ENCODE measurements around the gene MTUS2.

Gene MTUS2

DNA sequence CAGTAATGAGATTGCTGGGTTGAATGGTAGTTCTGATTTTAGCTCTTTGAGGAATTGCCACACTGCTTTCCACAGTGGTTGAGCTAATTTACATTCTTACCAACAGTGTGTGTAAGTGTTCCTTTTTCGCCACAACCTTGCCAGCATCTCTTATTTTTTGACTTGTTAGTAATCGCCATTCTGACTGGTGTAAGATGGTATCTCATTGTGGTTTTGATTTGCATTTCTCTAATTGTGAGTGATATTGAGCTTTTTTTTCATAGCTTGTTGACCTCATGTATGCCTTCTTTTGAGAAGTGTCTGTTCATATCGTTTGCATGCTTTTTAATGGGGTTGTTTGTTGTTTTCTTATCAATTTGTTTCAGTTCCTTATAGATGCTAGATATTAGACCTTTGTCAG is 245.0 kb downstream of the MTUS2 start:
- no peak for DNase-seq (ENCODE audit: low read depth)
- H3K4me3 ChIP-seq (ENCODE audit: low read length): no peak overlapping the region
- no peak for TF ChIP-seq CTCF (conservative IDR thresholded peaks at IDR 0.05; ENCODE audit: low read depth, low read length)

DNA sequence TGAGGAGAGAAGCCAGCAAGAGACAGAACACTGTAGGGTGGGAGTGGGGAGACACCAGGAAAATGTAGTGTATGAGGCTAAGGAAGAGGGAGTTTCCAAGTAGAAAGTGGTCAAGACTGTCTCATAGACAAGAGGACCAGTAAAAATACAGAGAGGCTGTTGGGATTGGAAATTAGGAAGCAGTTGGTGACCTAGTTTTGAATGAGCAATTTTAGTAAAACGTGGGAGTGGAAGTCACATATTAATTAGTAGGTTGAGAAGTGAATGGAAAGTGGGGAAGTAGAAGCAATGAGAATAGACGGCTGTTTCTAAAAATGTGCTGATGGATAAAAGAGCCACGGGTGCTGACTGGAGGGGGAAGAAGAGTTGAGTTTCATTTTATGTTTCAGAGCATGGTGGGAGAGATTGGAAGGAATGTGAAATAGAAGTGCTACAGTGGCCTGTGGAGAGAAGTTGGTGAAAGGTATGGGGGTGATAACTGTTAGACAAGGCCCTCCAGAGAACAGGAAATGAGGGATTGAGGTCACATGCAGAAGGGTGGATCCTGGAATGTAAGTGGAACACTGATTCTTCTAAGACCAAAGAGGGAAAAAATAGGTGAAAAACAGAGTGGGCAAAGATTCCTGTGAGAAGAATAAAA is 247.3 kb downstream of the MTUS2 start:
- TF ChIP-seq CTCF (conservative IDR thresholded peaks at IDR 0.05; ENCODE audit: low read depth, low read length): no peak
- H3K4me3 ChIP-seq (ENCODE audit: low read length): no peak overlapping the region
- DNase-seq (ENCODE audit: low read depth): no peak

- H3K4me3 ChIP-seq (ENCODE audit: low read length): no peak overlapping the region
- TF ChIP-seq CTCF (conservative IDR thresholded peaks at IDR 0.05; ENCODE audit: low read depth, low read length): no peak
- DNase-seq (ENCODE audit: low read depth): no peak
These were observed 253.6 kb downstream of the MTUS2 start for GRCh38 chr13:29073755-29074154.

DNA sequence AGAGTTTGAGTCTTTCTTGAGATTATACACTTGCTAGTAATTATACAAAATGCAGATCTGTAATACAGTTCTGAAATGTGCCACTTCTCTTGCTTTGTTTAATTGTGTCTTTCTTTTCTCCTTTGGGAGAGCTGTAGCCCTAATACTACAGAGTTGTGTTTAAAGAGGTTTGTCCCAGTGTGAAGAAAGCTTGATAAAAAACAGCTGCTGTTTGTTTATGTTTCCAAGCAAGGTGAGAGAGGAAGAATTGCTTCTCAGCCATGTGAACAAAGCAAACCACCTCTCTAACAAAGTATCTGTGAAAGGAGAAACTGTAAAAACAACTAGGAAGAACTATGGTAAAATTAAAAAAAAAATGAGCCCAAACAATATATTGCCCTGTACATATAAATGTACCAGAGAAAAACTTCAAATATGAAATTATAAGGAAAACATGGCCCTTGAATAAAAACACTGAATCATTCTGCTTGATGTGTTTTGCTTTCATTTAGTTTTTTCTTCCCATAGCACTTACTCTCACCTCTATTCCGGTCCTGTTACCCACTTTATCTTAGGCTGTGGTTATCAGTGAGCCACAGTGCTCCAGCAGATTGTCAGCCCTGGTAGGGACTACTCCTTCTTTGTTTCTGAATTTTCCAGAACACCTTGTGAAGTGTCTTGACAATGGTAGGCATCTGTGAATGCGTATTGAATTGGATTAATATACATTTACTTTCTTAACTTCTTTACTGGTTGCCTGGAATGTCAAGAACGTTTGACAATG is 257.1 kb downstream of the MTUS2 start:
- H3K4me3 ChIP-seq (ENCODE audit: low read length): no peak overlapping the region
- DNase-seq (ENCODE audit: low read depth): no peak
- no peak for TF ChIP-seq CTCF (conservative IDR thresholded peaks at IDR 0.05; ENCODE audit: low read depth, low read length)

DNA sequence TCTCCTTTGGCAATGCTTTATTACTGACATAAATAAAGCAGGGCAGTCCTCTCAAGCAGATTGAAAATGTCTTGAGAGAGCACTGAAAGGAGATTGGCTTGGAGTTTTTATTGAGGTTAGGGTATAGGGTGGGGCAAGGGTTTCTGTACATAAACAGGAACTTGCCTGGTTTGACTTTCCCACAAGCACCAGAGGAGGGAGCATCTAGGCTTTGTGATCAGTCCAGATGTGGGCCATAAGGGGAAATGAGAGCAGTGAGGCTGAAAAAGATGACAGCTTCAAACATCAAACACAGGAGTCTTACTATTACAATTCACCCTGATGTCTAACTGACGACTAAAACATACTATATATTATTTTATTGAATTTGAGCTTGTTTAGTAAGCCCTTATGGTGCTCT is 260.9 kb downstream of the MTUS2 start:
- no peak for TF ChIP-seq CTCF (conservative IDR thresholded peaks at IDR 0.05; ENCODE audit: low read depth, low read length)
- DNase-seq (ENCODE audit: low read depth): no peak
- no peak overlapping the region for H3K4me3 ChIP-seq (ENCODE audit: low read length)

GRCh38 chr13:29081697-29082440 is 261.7 kb downstream of the MTUS2 start:
- no peak for DNase-seq (ENCODE audit: low read depth)
- TF ChIP-seq CTCF (conservative IDR thresholded peaks at IDR 0.05; ENCODE audit: low read depth, low read length): no peak
- H3K4me3 ChIP-seq (ENCODE audit: low read length): no peak overlapping the region
